Pulmonary artery endothelial cell (primary cell): ENCODE measurements around the gene NEURL1. TPM values are rescaled to one million over a fixed set of nuclear protein-coding genes. Genes with fewer than 3 reads are reported as not detected.
A peak's percentile ranks its signal among the peaks of the same experiment; 100 is the strongest.
"Not testable (repeated sequence)": the region's sequence is repeated elsewhere in the genome, so short reads cannot be mapped to it uniquely, and the experiment has no call there.

Experiments used
- DNase-seq: peaks from one replicate; pipeline ENCODE4 v3.0.0-alpha.2; 2011; ENCODE audit warnings: low read depth, low spot score
- total RNA-seq: library from RNA; depleted of rRNA; stranded (reverse); fragments of >200 nt; gene quantifications from 2 replicates; pipeline ENCODE4 v1.2.3, GENCODE V29; 2014

Gene NEURL1
- total RNA-seq, 1 donor from 2014 or later: 0.20 TPM

DNA sequence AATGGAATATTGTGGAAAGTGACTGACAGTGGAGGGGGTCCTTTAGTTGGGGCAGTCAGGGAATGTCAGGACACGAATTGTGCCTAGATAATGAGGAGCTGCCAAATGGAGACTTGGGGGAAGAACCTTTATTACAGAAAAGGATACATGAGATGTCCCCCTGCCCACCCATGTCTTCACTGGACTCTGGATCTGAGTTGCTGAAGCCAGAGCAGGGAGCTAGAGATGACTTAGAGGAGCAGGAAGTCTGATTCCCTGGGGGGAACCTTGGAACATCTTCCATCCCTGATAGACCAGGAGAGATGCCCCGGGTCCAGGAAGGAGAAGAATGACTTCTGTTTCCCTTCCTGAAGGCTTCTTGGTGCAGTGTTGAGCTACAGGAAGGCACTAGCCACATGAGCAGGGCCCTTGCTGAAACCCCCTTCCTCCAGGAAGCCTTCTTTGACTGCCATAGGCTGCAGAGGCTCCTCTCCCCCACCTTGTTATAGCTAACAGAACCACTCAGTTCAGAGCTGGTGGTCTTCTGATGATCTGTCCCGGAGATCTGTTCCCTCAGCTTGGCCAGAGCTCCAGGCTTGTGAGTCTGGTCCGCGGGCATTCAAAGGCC lies 747 bp upstream of the NEURL1 start:
- DNase-seq: no peak

DNA sequence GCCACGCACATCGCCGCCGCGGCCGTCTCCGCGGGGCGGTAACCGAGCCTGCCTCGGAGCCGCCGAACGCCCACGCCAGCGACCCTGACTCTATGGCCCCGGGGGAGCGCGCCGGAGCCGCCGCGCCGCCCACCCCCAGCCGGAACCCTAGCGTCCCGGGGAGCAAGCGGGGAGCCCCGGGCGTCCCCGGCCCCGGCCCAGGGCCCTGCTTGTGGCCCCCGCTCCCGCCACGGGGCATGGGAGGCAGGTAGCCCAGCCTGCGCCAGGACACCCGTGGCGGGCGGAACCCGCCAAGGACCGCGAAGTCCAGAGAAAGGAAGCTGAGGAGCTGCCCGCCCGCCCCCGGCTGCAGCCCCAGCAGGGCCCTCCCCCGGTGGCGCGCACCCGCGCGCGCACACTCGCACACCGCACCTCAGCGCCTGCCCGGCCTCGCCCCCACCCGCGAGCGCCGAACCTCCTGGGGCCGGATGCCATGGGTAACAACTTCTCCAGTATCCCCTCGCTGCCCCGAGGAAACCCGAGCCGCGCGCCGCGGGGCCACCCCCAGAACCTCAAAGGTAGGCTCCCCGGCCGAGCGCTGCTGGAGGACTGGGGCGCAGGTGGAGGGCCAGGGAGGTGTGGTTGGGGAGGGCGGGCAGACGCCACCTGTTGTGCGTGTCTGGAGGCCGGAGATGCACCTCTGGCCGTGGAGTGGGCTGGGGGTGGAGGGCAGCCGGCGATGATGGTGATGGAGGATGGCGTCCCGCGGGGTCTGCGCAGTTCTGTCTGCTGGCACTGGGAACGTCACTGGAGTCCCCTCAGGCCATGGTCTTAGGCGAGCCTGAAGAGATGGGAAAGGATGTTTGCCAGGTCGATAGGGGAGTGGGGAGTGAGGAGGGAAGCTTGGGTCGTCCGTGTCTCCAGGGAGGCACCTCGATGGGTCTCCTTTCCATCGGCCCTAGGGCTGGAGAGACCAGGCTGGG lies 692 bp downstream of the NEURL1 start:
- DNase-seq: no peak

GRCh38 chr10:103495321-103495720 lies 1.8 kb downstream of the NEURL1 start:
- no peak for DNase-seq

GRCh38 chr10:103497161-103497915 lies 3.8 kb downstream of the NEURL1 start:
- DNase-seq: no peak

- DNase-seq: no peak
These were observed 5.6 kb downstream of the NEURL1 start for GRCh38 chr10:103498936-103499638.

DNA sequence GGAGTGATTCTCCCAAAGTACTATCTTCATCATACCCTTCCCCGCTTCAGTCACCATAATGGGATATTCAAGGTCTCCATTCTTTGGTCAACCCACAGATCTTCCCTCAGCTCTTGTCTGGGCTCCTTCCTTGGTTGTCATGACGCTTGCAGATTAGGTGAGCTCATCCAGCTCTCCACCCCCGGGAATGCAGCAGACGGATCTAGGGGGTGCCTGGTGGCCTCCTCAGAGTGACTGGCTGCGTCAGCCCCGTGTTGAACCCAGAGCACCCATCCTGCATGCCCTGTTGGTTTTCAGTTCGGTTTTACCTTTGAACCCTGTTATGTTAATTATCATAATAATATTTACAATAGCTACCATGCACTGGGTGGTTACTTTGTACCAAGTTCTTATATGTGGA lies 6.4 kb downstream of the NEURL1 start:
- no peak for DNase-seq

DNA sequence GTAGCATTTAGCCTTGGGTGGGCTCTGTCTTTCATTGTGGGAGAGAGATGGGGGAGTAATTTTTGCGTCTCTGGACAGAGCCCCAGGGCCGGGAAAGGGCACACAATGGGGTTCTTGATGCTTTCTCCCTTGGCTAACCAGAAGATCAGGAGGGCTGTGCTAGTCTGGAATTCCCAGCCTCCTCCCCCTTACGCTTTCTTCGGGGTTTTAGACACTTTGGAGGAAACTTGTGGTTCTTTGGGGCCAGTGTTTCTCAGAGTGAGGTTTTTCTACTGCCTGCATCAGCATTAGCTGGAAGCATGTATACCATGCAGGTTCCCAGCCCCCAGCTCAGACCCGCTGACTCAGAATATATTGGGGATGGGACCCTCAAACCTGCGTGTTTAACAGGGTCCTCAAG lies 7.0 kb downstream of the NEURL1 start:
- DNase-seq: no peak

- no peak for DNase-seq
These were observed 7.7 kb downstream of the NEURL1 start for GRCh38 chr10:103501186-103501585.

- DNase-seq: no peak
These were observed 9.6 kb downstream of the NEURL1 start for GRCh38 chr10:103502849-103503660.

DNA sequence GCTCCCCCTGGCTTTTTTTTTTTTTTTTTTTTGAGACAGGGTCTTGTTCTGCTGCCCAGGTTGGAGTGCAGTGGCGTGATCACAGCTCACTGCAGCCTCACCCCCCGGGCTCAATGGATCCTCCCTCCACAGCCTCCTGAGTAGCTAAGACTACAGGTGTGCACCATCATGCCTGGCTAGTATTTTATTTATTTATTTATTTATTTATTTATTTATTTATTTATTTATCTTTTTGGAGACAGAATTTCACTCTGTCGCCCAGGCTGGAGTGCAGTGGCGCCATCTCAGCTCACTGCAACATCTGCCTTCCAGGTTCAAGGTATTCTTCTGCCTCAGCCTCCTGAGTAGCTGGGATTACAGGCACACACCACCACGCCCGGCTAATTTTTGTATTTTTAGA lies 10.3 kb downstream of the NEURL1 start:
- DNase-seq: not testable (repeated sequence)

DNA sequence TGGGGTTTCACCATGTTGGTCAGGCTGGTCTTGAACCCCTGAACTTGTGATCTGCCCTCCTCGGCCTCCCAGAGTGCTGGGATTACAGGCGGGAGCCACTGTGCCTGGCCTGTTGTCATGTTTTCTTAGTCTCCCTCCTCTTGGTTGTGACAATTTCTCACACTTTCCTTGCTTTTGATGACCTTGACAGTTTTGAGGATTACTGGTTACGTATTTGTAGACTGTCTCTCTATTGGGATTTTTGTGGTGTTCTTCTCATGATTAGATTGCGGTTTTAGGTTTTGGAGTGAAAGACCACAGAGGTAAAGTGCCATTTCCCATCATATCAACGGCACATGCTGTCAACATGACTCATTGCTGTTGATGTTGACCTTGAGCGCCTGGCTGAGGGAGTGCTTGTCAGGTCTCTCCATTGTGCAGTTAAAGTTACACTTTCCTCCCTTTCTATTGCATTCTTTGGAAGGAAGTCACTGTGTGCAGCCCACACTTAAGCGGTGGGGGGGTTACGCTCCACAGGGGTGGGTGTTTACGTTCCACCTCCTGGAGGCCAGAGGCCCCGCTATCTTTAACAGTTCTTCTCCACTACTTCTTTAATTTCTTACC lies 10.8 kb downstream of the NEURL1 start:
- DNase-seq: peak; percentile 77

DNA sequence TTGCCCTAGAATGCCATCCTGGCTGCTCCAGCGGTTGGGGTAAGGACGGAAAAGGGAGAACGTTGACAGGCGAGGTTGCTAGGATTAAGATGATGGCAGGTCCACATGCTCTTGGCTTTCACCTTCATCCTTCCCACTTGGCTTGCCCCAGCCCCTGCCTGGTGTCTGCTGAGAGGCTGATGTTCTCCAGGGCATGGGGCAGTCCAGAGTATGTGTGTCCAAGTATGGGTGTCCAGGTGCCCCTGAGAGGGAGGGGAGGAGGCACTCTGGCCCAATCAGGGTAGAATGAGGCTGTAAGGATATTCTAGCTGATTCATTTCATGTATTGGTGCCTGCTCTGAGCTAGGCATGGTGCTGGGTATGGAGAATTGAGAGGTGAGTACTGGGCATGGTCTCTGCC lies 12.6 kb downstream of the NEURL1 start:
- no peak for DNase-seq

DNA sequence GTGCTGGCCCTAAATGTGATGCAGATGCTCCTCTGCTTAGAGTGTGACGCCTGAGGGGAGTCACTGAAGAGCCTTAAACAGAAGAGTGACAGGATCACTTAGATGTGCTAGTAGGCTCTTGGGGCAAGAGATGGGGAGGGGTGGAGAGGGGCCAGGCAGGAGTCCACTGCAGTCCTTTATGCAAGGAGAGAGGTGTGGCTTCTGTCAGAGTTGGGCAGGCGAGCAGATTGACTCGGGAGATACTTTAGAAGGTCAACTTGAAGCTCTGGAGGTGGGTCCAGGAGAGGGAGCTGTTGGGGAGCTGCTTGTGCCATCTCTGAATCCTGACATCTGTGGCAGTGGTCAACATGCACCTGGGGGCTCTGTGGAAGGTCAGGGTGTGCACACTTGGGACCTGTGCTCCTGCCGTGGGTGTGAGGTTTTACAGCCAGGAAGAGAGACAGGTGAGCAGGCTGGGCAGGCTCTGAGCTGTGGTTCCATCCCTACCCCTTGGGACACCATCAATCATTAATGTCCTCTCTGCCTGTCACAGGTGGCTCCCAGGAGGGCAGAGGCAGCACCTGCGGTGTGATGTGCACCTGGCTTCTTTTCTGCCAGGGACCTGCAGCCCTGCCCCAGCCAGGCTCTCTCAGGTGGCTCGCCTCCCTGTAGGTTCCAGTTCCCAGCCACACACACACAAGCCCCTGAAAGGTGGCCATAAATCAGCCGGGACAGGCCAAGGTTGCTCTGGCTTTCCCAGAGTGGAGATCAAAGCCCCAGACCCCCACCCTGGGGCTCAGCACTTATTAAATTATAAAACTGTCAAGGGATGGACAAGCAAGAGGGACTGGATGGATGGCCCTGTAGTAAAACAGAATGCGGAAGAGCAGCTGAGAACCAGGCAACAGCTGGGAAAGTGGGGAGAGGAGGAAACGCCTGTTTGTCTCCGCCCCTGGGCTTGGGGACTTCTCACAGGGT lies 14.0 kb downstream of the NEURL1 start:
- no peak for DNase-seq

- no peak for DNase-seq
These were observed 16.7 kb downstream of the NEURL1 start for GRCh38 chr10:103510046-103510685.

- no peak for DNase-seq
These were observed 17.6 kb downstream of the NEURL1 start for GRCh38 chr10:103510791-103511752.

DNA sequence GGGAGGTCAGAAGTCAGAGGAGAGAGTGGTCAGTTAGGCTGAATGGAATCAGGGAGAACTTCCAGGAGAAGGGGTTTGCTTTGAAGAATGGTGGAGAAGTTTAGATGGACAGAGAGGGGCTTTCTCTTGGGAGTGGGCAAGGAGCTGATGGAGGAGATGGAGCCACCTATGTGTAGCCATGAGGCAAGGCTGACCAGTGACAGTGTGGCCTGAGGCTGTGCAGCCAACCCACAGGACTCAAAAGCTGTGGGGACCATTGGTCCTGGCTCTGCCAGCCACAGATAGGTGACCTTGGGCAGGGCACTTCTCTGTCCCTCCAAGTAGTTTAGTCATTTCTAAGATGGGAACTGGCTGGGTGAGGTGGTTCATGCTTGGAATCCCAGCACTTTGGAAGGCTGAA lies 18.7 kb downstream of the NEURL1 start:
- no peak for DNase-seq
